Effector CD8-positive, alpha-beta T cell (primary cell): ENCODE measurements around the gene HMGCR.

Source experiments
- DNase-seq: peaks from one replicate; lab custom pipeline; 2025; lab: John Stamatoyannopoulos, UW

HMGCR gene

DNA sequence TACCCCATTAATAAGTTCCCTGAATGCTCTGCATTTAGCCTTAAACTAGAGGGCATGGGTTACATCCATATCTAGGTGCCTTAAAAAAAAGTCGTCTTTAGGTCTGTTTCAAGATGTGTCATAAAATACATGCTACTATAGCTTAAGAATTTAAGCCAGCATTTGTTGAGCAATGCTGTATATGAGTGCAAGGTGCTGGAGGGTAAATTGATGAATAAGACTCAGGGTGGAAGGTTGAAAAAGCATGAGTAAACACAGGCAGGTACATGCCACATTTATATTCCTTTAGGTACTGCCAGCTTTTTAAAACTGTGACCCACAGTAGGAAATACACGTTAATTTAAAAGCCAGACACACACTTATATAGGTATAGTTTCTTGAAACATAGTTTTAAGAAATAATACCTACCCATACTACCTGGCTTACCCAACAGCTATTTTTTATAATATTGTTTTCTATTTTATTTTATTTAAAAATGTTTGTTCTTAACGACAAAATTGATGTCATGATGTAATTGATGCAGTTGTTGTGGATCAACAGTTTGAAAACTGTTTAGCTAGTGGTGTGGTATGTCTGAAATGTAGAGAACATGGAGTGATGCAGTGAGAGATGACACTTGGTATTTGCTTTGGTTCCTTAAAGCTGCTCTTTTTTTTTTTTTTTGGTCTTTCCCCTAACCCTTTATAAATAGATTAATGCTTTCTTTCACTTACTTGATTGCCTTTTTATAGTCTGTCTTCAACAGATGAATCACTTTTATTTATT is 3.9 kb downstream of the HMGCR start:
- no peak for DNase-seq

DNA sequence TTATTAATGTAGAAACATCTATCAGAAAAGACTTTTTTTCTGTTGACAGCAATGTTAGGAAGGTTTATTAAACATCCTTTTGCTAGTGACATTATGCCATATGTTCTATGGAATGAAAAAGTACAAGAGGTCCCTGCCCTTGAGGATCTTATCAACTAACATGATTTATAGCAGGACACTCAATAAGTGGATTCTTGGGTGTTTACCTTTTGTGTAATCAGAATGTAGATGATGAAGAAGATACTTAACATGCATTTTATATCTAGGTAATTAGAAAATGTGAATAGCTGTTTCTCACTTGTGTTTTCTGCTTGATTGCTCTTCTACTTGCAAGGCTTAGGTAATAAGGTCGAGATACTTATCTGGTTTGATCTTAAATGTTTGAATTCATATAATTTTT is 4.9 kb downstream of the HMGCR start:
- no peak for DNase-seq

DNA sequence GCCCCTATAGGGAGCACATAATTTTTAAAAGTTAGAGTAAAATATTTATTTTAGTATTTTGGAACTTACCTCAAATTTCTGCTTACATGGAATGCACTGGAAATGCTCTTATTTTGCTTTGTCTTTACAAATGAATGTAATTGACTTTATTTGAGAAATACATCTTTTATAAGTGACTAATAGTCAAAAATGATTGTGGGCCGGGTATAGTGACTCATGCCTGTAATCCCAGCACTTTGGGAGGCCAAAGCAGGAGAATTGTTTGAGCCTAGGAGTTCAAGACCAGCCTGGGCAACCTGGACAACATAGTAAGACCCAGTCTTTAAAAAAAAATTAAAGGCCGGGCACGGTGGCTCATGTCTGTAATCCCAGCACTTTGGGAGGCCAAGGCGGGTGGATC is 5.8 kb downstream of the HMGCR start:
- DNase-seq, result no peak

DNA sequence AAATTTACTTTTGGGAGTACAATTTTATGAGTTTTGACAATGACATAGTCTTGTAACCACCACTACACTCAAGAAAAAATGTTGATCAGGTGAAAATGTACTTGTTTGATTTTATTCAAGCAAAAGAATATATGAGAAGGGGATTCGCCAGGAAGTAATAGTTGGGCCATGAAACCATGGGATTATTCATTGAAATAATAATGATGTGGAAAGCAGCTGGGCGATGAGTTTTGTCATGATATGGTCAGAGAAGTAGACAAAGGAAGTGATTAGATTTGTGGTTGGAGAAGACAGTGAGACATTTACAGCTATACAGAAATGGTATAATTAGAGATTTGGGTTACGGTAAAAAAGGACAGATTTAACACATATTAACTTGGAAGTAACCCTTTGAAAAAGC is 11.2 kb downstream of the HMGCR start:
- DNase-seq, result no peak

DNA sequence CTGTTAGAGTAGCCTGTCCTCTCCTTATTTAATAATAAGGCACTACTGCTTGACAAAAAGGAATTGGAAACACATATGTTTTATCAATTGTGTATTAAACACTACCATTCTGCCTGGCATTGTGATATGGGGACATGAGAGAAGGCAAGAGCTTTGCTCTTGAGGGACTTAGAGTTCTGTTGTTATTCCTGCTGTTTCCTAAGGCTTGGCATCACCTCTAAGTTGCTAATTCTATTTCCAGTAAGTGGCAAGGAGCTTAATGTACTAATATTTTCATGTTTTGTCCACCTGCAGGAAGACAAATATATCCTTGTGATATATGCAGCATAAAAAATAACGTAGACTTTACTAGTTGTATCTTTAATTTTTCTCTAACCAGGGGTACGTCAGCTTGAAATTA is 12.6 kb downstream of the HMGCR start:
- no peak for DNase-seq

DNA sequence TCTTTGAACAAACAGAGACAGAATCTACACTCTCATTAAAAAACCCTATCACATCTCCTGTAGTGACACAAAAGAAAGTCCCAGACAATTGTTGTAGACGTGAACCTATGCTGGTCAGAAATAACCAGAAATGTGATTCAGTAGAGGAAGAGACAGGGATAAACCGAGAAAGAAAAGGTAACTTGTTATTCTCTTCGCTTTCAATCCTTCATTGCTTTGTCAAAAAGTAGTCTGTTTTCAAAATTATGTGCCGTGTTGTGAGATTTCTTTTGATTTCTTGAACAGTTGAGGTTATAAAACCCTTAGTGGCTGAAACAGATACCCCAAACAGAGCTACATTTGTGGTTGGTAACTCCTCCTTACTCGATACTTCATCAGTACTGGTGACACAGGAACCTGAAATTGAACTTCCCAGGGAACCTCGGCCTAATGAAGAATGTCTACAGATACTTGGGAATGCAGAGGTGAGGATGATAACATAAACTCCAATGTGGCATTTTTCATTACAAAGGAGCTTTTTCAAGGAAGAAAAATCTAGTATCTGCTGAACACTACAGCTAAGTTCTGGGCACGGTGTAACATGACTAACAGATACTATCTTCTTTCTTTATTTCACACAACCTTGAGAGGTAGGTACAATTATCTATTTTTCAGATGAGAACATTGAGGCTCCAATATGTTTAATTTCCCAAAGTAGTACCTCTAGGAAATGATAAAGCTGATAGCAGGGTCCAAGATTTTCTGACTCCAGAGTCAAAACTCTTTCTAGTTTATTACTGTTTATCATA is 14.3 kb downstream of the HMGCR start:
- no peak for DNase-seq

DNA sequence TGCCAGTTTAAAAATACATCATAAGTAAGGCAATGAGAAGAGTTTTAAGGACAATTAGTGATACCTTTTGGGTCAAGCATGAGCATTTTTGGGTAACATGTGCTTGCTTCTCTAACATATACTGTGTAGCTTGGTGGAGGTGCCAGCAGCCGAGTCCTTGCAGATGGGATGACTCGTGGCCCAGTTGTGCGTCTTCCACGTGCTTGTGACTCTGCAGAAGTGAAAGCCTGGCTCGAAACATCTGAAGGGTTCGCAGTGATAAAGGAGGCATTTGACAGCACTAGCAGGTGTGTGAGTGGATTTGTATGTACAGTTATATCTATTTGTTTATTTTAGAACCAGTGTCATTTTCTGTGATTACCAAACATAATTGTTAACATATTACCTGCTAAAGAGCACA is 18.2 kb downstream of the HMGCR start:
- no peak for DNase-seq

DNA sequence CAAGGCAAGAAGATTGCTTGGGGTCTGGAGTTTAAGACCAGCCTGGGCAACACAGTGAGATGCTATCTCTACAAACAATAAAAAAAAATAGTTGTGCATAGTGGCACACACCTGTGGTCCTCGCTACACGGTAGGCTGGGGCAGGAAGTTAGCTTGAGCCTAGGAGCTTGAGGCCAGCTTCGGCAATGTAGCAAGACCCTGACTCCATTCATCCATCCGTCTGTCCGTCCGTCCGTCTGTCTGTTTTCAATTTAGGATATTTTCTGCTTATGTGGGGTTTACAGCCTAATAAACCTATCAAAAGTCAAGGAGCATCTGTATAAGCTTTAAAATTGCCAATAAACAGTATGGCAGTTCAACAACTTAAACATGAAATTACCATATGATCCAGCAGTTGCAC is 19.7 kb downstream of the HMGCR start:
- DNase-seq, result no peak

DNA sequence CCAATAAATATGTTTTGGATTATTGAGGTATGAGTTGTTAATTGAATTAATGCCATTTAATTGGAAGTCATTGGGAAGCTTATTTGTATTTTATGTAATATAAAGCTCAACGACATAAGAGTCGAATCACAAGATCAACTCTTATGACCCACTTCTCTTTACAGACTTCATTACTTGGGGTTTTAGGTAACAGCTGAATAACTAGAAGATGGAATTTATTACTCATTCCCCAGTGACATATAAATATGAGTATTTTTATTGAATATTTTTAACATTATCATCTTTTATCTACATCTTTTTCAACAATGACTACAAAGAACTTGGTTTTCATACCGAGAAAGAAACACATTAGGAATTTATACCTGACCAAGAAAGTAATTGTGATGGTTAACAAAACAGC is 21.1 kb downstream of the HMGCR start:
- no peak for DNase-seq

DNA sequence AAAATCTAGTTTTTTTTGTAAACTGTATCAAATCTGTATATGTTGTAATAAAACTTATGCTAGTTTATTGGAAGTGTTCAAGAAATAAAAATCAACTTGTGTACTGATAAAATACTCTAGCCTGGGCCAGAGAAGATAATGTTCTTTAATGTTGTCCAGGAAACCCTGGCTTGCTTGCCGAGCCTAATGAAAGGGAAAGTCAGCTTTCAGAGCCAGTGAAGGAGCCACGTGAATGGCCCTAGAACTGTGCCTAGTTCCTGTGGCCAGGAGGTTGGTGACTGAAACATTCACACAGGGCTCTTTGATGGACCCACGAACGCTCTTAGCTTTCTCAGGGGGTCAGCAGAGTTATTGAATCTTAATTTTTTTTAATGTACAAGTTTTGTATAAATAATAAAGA is 24.3 kb downstream of the HMGCR start:
- no peak for DNase-seq

DNA sequence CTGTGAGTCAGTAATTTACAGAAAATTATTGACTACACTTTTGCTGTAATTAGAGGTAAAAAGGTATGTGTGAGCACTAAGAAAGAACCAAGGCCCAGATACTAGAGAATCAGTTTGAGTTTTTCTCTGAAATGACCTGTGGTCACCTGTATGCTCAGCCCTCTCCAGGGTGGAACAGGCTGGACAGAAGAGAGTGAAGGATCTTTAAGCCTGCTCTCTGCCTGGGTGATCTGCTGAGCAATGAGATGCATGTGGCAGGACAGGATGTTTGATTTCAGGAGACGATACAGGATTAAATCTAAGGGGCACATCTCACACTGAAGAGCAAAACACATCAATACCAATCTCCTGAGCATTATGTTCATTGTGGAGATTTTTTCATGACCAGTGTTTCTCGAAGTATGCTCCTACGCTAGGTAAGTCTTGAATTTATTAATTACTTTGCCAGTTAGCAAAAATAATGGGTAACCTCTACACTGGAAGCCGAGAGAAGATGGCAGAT is 25.5 kb downstream of the HMGCR start:
- no peak for DNase-seq

DNA sequence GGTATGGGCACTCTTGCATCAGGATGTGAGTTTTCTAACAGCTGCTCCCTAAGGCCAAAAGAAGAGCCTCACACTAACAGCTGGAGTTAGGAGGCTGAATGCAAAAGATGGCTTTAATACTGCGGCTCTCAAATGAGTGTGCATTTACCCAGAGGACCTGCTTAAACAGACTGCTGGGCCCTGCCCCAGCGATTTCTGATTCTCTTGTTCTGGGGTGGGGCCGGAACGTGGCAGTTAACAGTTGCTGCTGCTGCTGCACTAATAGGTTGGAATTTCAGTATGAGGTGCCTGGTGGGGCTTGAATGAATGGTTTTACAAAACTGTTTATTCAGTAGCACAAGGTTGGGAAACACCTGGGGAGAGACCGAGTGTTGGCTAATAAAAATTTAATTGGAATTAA is 26.1 kb downstream of the HMGCR start:
- no peak for DNase-seq

DNA sequence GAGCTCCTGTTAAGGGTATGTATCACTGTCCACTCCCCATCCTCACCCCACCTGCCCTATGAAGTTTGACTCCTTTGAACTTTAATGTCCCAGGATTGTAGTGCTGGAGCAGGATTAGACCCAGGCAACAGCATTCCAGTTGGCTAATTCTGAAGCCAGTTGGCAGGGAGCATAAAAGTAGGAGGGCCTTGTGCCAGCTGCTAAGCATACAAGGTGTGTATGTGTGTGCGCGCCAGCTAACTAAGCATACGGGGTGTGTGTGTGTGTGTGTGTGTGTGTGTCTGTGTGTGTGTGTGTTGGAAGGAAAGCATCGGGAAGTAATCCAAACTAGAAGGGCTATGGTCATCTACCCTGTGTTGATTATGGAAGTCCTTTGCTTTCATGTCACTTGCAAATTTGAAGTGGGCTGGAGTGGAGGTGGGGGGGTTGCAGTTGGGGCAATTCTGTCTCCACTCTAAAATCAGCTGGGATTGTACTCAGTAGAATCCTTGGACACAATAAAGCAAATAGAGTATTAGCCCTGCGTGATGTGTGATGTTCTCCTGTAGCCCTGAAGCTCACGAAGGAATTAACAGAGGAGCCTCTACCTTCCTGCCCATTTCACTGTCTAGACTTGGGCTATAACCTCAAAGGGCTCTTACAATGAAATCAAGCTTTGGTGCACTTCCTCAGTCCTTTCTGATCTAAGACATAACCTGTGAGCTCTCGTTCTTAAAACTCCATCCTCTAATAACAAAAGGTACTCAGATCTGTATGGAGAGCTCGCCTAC is 26.9 kb downstream of the HMGCR start:
- no peak for DNase-seq

DNA sequence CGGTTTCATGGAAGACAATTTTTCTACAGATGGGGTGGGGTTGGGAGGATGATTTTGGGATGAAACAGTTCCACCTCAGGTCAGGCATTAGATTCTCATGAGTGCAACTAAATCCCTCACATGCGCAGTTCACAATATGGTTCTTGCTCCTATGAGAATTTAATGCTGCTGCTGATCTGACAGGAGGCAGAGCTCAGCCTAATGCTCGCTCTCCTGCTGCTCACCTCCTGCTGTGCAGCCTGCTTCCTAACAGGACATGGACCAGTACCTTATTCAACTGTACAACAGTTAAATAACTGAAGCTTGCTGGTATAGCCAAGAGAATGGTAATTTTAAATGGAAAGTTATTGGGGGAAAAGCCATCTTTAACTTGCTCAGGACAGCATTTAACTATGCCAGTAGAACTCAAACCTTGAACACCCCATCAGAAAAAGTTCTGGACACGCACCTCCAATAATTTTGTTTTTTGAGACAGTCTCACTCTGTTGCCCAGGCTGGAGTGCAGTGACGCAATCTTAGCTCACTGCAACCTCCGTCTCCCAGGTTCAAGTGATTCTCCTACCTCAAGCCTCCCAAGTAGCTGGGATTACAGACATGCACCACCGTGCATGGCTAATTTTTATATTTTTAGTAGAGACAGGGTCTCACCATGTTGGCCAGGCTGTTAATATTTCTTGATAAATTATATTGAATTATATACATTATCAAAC is 27.7 kb downstream of the HMGCR start:
- no peak for DNase-seq

DNA sequence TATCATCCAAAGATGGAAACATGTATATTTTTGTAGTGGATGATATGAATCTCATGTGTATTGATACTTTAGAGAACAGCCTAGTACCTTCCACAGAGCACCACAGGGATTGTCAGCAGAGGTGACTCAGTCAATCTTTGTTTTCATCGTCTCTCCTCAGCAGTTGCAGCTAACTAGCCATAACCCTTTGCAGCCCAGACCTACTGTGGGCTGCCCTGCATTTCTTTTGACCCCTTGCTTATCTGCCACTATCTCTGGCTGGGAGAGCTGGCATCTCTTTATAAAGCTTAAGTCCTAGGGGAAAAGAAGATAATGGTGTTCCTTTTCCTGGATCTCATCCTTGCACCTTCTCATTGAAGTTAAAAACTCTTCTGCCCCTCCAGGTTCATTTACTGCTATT is 28.7 kb downstream of the HMGCR start:
- no peak for DNase-seq

DNA sequence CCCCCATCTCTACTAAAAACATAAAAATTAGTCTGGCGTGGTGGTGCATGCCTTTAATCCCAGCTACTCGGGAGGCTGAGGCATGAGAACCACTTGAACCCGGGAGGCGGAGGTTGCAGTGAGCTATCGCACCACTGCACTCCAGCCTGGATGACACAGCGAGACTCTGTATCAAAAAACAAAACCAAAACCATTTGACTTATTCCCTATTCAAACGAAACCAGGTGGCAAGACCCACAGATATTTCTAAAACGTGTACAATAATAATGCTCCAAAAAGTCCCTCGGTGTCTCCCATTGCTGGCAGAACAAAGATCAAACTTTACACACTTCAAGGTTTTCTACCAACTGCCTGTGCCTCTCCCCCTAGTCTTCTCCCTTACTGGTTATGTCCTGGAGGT is 29.8 kb downstream of the HMGCR start:
- no peak for DNase-seq

DNA sequence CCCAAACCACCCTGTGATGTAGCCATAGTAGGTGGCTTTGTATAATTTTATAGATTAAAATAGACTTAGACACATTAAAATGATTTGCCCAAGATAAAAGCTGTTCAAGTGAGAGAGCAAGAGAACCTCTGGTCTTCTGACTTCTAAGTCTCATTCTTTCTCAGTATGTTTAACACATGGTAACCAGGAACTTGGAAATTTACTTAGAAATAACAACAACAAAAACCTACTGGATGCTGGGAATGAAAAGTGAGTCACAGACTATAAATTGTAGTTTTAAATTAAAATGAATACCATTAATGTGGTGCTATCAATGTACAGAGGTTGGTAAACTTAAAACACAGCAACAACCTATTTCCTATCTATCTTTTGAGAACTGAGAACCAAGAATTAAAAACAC is 30.4 kb downstream of the HMGCR start:
- DNase-seq, result no peak

DNA sequence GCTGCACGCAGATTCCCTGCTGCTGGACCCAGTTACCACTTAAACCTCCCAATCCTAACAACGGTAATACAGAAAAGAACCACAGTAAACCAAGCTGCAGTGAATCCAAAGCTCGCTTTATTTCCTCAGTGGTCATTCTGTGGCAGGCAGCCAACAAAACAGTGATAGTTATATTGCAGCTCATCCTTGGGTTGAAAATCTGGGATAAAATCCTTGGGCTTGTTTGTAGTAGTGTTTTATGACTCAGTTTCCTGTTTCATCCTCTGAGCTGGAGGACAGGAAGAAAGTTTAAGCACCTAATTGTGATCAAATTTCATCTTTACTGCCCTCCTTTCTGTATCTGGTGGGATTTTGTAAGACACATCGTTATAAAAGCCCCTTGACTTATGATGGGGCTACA is 31.4 kb downstream of the HMGCR start:
- no peak for DNase-seq

DNA sequence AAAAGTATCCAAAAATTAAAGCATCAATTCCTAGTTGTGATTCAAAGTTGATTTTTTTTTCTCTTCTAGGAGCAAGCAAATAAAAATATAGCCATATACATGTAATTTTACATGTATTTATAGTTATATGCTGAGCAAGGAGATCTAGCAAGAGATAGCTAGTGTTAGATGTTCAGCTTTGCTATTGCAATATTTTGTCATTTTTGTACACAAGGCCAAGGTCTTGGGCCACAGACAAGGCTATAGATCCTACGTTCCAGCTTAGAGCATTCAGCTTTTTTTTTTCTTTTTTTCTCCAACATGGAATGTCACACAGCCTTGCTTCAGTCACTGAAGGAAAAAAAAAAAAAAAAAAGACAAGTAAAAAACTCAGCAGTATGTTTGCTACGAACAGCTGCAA is 36.8 kb downstream of the HMGCR start:
- no peak for DNase-seq

DNA sequence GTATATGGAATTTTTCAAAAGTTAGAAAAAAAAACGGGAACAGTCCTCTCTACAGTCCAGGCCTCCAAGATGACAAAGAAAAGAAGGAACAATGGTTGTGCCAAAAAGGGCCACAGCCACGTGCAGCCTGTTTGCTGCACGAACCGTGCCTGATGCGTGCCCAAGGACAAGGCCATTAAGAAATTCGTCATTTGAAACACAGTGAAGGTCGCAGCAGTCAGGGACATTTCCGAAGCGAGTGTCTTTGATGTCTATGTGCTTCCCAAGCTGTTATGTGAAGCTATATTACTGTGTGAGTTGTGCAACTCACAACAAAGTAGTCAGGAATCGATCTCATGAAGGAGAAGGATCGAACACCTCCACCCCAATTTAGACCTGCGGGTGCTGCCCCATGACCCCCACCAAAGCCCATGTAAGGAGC is 37.4 kb downstream of the HMGCR start:
- DNase-seq, result no peak

DNA sequence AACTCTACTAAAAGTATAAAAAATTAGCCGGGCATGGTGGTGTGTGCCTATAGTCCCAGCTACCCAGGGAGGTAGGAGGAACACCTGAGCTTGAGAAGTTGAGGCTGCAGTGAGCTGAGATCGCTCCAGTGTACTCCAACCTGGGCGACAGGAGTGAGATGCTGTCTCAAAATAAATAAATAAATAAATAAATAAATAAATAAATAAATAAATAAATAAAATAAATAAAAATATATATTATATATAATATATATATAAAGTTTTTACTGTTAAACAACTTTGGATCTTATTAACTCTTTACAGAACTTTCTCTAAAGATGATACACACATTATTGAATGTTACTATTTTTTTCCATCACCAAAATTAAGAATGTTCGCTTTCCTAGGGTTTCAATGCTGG is 38.4 kb downstream of the HMGCR start:
- no peak for DNase-seq

DNA sequence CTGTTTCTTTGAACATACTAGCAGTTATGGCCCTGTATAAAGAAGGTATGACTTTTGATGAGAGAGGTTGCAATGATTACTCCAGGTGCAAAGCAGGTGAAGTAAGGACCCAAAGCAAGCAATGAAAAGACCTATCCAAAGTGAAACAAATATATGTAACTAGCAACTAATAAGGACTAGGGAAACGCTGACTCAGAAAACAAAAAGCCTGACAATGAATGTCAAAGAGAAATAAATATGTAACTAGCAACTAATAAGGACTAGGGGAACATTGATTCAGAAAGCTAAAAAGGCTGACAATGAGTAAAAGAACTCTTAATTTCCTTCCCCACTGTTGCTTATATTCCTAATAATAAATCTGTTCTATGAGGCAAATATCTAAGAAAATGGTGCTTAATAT is 43.1 kb downstream of the HMGCR start:
- no peak for DNase-seq
